ENCODE measurements around the gene UBXN4.
"Not testable (repeated sequence)": the region's sequence is repeated elsewhere in the genome, so short reads cannot be mapped to it uniquely, and the experiment has no call there.

DNA sequence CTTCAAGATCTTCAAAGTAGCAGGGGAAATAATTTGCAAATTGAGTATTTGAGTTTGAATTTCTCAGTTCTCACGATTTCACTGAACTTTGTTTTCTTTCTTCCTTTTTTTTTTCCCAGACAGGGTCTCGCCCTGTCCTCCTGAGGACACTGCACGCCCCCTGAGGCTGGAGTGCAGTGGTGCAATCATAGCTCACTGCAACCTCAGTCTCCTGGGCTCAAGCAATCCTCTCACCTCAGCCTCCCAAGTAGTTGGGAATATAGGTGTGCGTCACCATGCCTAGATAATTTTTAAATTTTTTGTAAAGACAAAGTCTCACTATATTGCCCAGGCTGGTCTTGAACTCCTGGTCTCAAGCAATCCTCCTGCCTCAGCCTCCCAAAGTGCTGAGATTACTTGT lies 54.0 kb downstream of the UBXN4 start:
- not testable (repeated sequence) for TF ChIP-seq POLR2A (IDR thresholded peaks at IDR 0.05; ENCODE audit: low read length); GATA1 (IDR thresholded peaks at IDR 0.05; ENCODE audit: low read depth, low read length)

Measured in erythroblast (primary cell).